IMR-90 (cell line): ENCODE data around the gene SLC5A7.

Source experiments
- BHLHE40 ChIP-seq: fragments of 150-350 bp; IDR thresholded peaks from 2 replicates; pipeline ENCODE4 v1.6.1; 2016; ENCODE audit warnings: mild to moderate bottlenecking, low read depth, low read length
- CEBPB ChIP-seq: IDR thresholded peaks from 2 replicates; pipeline ENCODE4 v1.6.1; 2012; ENCODE audit warnings: low read depth, low read length, improper control_type of control experiment
- MAZ ChIP-seq: IDR thresholded peaks from 2 replicates; pipeline ENCODE4 v1.6.1; 2012; ENCODE audit warnings: low read depth, mild to moderate bottlenecking, low read length, improper control_type of control experiment, moderate library complexity, borderline replicate concordance
- MXI1 ChIP-seq: IDR thresholded peaks from 2 replicates; pipeline ENCODE4 v1.6.1; 2012; ENCODE audit warnings: low read depth, mild to moderate bottlenecking, low read length, moderate library complexity, borderline replicate concordance
- POLR2A ChIP-seq: IDR thresholded peaks from 2 replicates; pipeline ENCODE4 v1.6.1; 2012; ENCODE audit warnings: mild to moderate bottlenecking, low read depth, low read length
- RAD21 ChIP-seq: IDR thresholded peaks from 2 replicates; pipeline ENCODE4 v1.6.1; 2012; ENCODE audit warnings: low read length, improper control_type of control experiment
- RFX5 ChIP-seq: IDR thresholded peaks from 2 replicates; pipeline ENCODE4 v1.8.0; 2012; ENCODE audit warnings: low read depth, mild to moderate bottlenecking, low read length, moderate library complexity
- SMC3 ChIP-seq: fragments of 150-350 bp; IDR thresholded peaks from 2 replicates; pipeline ENCODE4 v1.6.1; 2016; ENCODE audit warnings: low read depth, mild to moderate bottlenecking, antibody characterized with exemption, low read length, moderate library complexity
- TF ChIP-seq, protein P1 (sequence below): conservative IDR thresholded peaks from 2 replicates; pipeline ENCODE4 v1.5.1; 2012; ENCODE audit warnings: mild to moderate bottlenecking, low read depth, low read length, improper control_type of control experiment
- TF ChIP-seq, protein P2 (sequence below): fragments of 150-350 bp; IDR thresholded peaks from 2 replicates; pipeline ENCODE4 v1.6.1; 2017; ENCODE audit warnings: mild to moderate bottlenecking, antibody characterized with exemption, low read length, low read depth

DNA sequence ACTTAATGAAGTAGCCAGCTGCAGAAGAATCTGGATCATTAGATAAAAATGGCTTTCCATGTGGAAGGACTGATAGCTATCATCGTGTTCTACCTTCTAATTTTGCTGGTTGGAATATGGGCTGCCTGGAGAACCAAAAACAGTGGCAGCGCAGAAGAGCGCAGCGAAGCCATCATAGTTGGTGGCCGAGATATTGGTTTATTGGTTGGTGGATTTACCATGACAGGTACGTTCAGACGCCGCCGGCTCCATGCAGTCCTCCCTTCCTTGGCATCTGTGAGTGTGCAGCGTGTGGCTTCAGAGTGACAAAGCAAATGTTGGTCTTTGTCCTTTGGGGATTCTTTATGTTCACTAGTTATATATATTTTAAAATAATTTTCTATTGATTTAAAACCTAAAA is 1.8 kb downstream of the SLC5A7 start:
- TF ChIP-seq, protein P1, sequence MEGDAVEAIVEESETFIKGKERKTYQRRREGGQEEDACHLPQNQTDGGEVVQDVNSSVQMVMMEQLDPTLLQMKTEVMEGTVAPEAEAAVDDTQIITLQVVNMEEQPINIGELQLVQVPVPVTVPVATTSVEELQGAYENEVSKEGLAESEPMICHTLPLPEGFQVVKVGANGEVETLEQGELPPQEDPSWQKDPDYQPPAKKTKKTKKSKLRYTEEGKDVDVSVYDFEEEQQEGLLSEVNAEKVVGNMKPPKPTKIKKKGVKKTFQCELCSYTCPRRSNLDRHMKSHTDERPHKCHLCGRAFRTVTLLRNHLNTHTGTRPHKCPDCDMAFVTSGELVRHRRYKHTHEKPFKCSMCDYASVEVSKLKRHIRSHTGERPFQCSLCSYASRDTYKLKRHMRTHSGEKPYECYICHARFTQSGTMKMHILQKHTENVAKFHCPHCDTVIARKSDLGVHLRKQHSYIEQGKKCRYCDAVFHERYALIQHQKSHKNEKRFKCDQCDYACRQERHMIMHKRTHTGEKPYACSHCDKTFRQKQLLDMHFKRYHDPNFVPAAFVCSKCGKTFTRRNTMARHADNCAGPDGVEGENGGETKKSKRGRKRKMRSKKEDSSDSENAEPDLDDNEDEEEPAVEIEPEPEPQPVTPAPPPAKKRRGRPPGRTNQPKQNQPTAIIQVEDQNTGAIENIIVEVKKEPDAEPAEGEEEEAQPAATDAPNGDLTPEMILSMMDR = no peak
- TF ChIP-seq POLR2A (no peak), MAZ (no peak), CEBPB (no peak), BHLHE40 (no peak), RAD21 (no peak), MXI1 (no peak), SMC3 (no peak), RFX5 (no peak)
- TF ChIP-seq, protein P2, sequence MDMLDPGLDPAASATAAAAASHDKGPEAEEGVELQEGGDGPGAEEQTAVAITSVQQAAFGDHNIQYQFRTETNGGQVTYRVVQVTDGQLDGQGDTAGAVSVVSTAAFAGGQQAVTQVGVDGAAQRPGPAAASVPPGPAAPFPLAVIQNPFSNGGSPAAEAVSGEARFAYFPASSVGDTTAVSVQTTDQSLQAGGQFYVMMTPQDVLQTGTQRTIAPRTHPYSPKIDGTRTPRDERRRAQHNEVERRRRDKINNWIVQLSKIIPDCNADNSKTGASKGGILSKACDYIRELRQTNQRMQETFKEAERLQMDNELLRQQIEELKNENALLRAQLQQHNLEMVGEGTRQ = no peak
